Stimulated activated CD8-positive, alpha-beta memory T cell treated with anti-CD3 and anti-CD28 coated beads, Interleukin-12 subunit alpha, Interleukin-12 subunit beta, amount 100 ng/mL, for 1 hour (primary cell): ENCODE results near the gene SLC30A1.
"Not testable (repeated sequence)": the region's sequence is repeated elsewhere in the genome, so short reads cannot be mapped to it uniquely, and the experiment has no call there.

Source experiments
- DNase-seq: peaks from one replicate; pipeline ENCODE4 v3.0.0-alpha.2; 2020; ENCODE audit warnings: low read depth

Gene SLC30A1

GRCh38 chr1:211548321-211549091, 30.5 kb downstream of the SLC30A1 start:
- DNase-seq = no peak

GRCh38 chr1:211547710-211548109, 31.3 kb downstream of the SLC30A1 start:
- DNase-seq = no peak

- no peak for DNase-seq
These were observed 32.4 kb downstream of the SLC30A1 start for GRCh38 chr1:211546543-211546942.

- DNase-seq = no peak
These were observed 35.9 kb downstream of the SLC30A1 start for GRCh38 chr1:211543025-211543424.

- DNase-seq = no peak
These were observed 37.1 kb downstream of the SLC30A1 start for GRCh38 chr1:211541720-211542477.

- no peak for DNase-seq
These were observed 37.7 kb downstream of the SLC30A1 start for GRCh38 chr1:211541278-211541677.

- DNase-seq = not testable (repeated sequence)
These were observed 38.1 kb downstream of the SLC30A1 start for GRCh38 chr1:211540824-211541223.

- no peak for DNase-seq
These were observed 40.7 kb downstream of the SLC30A1 start for GRCh38 chr1:211538287-211538686.

GRCh38 chr1:211537253-211537652, 41.7 kb downstream of the SLC30A1 start:
- no peak for DNase-seq

GRCh38 chr1:211536606-211537005, 42.4 kb downstream of the SLC30A1 start:
- DNase-seq = no peak

- DNase-seq = no peak
These were observed 43.6 kb downstream of the SLC30A1 start for GRCh38 chr1:211535346-211535745.

GRCh38 chr1:211534545-211535291, 44.2 kb downstream of the SLC30A1 start:
- DNase-seq = no peak

- DNase-seq = no peak
These were observed 46.9 kb downstream of the SLC30A1 start for GRCh38 chr1:211532088-211532444.

- DNase-seq = no peak
These were observed 47.5 kb downstream of the SLC30A1 start for GRCh38 chr1:211531194-211532087.

- DNase-seq = no peak
These were observed 48.9 kb downstream of the SLC30A1 start for GRCh38 chr1:211530102-211530501.

- no peak for DNase-seq
These were observed 49.5 kb downstream of the SLC30A1 start for GRCh38 chr1:211529453-211529852.

- DNase-seq = no peak
These were observed 50.0 kb downstream of the SLC30A1 start for GRCh38 chr1:211529011-211529410.

GRCh38 chr1:211527888-211528287, 51.1 kb downstream of the SLC30A1 start:
- no peak for DNase-seq

- no peak for DNase-seq
These were observed 52.0 kb downstream of the SLC30A1 start for GRCh38 chr1:211527006-211527405.

GRCh38 chr1:211526101-211526500, 52.9 kb downstream of the SLC30A1 start:
- DNase-seq = no peak

GRCh38 chr1:211525101-211525676, 53.8 kb downstream of the SLC30A1 start:
- no peak for DNase-seq
